ENCODE data around the gene CREB3L2.
"Not testable (repeated sequence)": the region's sequence is repeated elsewhere in the genome, so short reads cannot be mapped to it uniquely, and the experiment has no call there.

The CREB3L2 gene

DNA sequence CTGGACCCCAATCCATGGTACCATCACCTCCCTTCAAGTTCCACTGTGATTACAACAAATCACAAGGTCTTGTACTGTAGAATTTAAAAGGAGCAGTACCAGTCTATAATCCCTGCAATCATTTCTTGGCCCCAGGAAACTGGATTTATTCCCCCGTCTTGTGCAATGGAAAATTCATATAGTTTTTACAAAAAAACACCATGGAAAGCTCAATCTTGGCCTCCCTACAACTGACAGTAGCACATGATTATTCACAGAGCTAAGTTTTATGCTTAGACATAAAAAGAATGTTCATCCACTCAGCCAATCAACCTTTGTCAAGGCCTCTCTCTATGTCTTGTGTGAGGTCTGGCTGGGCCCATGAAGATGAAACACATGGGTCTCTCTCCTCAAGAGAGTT is 165.3 kb downstream of the CREB3L2 start:
- TF ChIP-seq, protein P1, sequence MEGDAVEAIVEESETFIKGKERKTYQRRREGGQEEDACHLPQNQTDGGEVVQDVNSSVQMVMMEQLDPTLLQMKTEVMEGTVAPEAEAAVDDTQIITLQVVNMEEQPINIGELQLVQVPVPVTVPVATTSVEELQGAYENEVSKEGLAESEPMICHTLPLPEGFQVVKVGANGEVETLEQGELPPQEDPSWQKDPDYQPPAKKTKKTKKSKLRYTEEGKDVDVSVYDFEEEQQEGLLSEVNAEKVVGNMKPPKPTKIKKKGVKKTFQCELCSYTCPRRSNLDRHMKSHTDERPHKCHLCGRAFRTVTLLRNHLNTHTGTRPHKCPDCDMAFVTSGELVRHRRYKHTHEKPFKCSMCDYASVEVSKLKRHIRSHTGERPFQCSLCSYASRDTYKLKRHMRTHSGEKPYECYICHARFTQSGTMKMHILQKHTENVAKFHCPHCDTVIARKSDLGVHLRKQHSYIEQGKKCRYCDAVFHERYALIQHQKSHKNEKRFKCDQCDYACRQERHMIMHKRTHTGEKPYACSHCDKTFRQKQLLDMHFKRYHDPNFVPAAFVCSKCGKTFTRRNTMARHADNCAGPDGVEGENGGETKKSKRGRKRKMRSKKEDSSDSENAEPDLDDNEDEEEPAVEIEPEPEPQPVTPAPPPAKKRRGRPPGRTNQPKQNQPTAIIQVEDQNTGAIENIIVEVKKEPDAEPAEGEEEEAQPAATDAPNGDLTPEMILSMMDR (IDR thresholded peaks at IDR 0.05; ENCODE audit: low read depth, low read length): no peak

DNA sequence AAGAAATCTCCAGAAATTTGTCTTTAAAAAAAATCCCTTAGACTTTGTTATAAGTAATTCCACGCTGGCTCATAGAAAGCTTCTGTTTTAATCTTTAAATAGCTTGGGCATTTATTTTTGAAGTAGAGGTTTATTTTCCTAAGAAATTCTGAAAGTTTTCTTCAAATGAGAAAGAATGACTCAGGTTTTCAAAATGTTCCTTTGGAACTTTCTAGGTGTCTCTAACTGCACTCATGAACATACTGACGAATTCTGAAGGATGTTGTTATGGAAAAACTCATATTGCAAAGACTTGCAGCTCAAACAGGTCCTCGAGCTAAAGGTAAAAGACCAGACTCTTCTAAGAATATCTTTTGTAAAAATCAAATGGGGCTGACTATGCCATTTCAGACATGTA is 165.8 kb downstream of the CREB3L2 start:
- TF ChIP-seq, protein P1 (IDR thresholded peaks at IDR 0.05; ENCODE audit: low read depth, low read length): no peak
- H3K4me3 ChIP-seq (ENCODE audit: low read depth, low read length): no peak overlapping the region
- no peaks in the 10 kb centered on the region for H3K4me1 ChIP-seq
- no peaks in the 10 kb centered on the region for H3K27me3 ChIP-seq
- H3K9me3 ChIP-seq: no peaks in the 10 kb centered on the region
- H3K36me3 ChIP-seq: no peaks in the 10 kb centered on the region
- DNase-seq: no peak

More for the DNA sequence above, 165.3 kb downstream of the CREB3L2 start:
- Histone ChIP-seq H3K27me3 (no peaks in the 10 kb centered on the region), H3K9me3 (no peaks in the 10 kb centered on the region), H3K4me3 (ENCODE audit: low read depth, low read length) (no peak overlapping the region), H3K4me1 (no peaks in the 10 kb centered on the region), H3K36me3 (no peaks in the 10 kb centered on the region)
- no peak for DNase-seq

DNA sequence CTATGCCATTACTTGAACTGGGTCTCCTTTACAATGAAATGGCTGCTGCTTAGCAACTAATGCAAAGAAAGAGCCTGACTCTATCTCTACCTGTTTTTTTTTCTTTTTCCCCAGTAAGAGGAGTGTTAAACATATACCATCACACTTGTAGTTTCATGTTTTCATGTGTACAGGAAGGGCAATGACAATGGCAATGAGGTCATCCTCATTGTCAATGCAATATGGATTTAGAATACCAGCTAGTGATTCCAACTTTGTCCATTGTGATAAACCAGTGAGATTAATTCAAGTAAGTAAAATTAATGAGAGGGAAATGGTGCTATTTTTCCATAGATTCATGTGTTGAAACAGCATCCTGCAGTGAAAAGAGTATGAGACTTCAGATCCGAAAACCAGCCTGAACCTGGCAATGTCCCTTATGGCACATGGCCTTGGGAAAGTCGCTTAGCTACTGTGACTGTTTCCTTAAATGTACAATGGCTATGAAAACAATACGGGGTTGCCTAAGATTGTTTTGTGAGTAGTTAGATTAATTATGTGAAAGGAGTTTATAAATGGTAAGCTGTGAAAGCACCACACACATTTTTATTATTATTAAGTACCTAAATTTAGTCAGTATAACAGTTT is 166.3 kb downstream of the CREB3L2 start:
- H3K4me3 ChIP-seq (ENCODE audit: low read depth, low read length): no peak overlapping the region
- H3K36me3 ChIP-seq: no peaks in the 10 kb centered on the region
- no peaks in the 10 kb centered on the region for H3K27me3 ChIP-seq
- DNase-seq: no peak
- H3K4me1 ChIP-seq: no peaks in the 10 kb centered on the region
- TF ChIP-seq, protein P1 (IDR thresholded peaks at IDR 0.05; ENCODE audit: low read depth, low read length): no peak
- H3K9me3 ChIP-seq: no peaks in the 10 kb centered on the region

DNA sequence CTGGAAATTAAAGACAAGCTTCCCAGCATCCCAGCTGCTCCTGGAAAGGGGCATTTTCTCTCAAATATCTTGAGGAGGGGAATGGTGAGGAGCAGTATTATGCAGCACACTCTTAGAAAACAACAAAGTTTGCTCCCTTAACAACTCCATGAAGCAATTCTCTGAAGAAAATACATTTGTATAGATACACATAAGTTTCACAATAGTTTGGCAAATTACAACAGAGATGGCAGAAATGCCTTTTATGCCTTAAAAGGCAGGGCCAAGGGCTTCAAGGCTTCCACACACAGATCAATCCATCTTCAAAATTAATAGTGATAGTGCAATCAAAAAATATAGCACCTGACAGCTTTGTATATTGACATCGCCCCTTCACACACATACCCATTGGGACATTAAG is 167.3 kb downstream of the CREB3L2 start:
- H3K9me3 ChIP-seq: no peaks in the 10 kb centered on the region
- no peak overlapping the region for H3K4me3 ChIP-seq (ENCODE audit: low read depth, low read length)
- no peaks in the 10 kb centered on the region for H3K36me3 ChIP-seq
- no peaks in the 10 kb centered on the region for H3K27me3 ChIP-seq
- TF ChIP-seq, protein P1 (IDR thresholded peaks at IDR 0.05; ENCODE audit: low read depth, low read length): no peak
- H3K4me1 ChIP-seq: no peaks in the 10 kb centered on the region
- DNase-seq: no peak

DNA sequence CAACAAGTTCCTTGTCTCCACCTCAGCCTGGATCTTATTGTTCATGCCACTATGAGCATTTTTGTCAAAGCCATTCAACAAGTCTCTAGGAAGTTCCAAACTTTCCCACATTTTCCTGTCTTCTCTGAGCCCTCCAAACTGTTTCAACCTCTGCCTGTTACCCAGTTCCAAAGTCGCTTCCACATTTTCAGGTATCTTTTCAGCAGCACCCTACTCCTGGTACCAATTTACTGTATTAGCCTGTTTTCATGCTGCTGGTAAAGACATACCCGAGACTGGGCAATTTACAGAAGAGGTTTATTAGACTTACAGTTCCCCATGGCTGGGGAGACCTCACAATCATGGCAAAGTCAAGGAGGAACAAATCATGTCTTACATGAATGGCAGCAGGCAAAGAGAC is 168.9 kb downstream of the CREB3L2 start:
- not testable (repeated sequence) for H3K27me3 ChIP-seq; H3K4me1 ChIP-seq; H3K36me3 ChIP-seq; H3K9me3 ChIP-seq; DNase-seq; H3K4me3 ChIP-seq (ENCODE audit: low read depth, low read length)

DNA sequence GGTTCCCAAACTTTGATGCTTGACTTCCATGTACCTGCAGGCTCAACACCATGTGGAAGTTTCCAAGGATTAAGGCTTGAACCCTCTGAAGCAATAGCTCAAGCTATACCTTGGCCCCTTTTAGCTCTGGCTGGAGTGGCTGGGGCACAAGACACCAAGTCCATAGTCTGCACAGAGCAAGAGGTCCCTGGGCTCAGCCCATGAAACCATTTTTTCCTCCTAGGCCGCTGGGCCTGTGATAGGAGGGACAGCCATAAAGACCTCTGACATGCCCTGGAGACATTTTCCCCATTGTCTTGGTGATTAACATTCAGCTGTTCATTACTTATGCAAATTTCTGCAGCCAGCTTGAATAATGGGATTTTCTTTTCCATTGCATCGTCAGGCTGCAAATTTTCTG is 169.5 kb downstream of the CREB3L2 start:
- no peaks in the 10 kb centered on the region for H3K9me3 ChIP-seq

DNA sequence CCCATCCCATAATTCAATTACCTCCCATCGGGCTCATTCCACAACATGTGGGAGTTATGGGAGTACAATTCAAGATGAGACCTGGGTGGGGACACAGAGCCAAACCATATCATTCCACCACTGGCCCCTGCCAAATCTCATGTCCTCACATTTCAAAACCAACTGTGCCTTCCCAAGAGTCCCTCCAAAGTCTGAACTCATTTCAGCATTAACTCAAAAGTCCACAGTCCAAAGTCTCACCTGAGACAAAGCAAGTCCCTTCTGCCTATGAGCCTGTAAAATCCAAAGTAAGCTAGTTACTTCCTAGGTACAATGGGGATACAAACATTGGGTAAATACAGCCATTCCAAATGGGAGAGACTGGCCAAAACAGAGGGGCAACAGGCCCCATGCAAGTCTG is 170.3 kb downstream of the CREB3L2 start:
- not testable (repeated sequence) for DNase-seq; H3K27me3 ChIP-seq; H3K4me3 ChIP-seq (ENCODE audit: low read depth, low read length); H3K9me3 ChIP-seq; H3K36me3 ChIP-seq; H3K4me1 ChIP-seq

More for the DNA sequence above, 169.5 kb downstream of the CREB3L2 start:
- no peaks in the 10 kb centered on the region for H3K27me3 ChIP-seq
- H3K4me1 ChIP-seq: no peaks in the 10 kb centered on the region
- no peak overlapping the region for H3K4me3 ChIP-seq (ENCODE audit: low read depth, low read length)
- no peaks in the 10 kb centered on the region for H3K36me3 ChIP-seq
- no peak for DNase-seq
- TF ChIP-seq, protein P1 (IDR thresholded peaks at IDR 0.05; ENCODE audit: low read depth, low read length): no peak
